AG04449 (cell line): Measurements from ENCODE around the gene GON4L.

Source experiments
- CTCF ChIA-PET: fragments of 350-600 bp; formaldehyde crosslinking; extraction: SDS; loops from one replicate; lab custom pipeline; 2021; ENCODE audit warnings: antibody characterized with exemption; lab: Yijun Ruan, JAX
- POLR2A ChIA-PET: fragments of 400-600, 350-600 bp; formaldehyde crosslinking; extraction: SDS; loops from one replicate; lab custom pipeline; 2020; ENCODE audit warnings: antibody characterized with exemption, inconsistent platforms; lab: Yijun Ruan, JAX
- DNase-seq: peaks from one replicate; pipeline ENCODE4 v3.0.0-alpha.2; 2010; ENCODE audit warnings: low read depth, low spot score
- H3K4me3 ChIP-seq: 2 replicates; pipeline ENCODE4 v1.5.1; 2011; ENCODE audit warnings: low read depth, mild to moderate bottlenecking, control low read depth, low read length
- CTCF ChIP-seq: IDR thresholded peaks from one replicate; pipeline ENCODE4 v1.5.1; 2011; ENCODE audit warnings: mild to moderate bottlenecking, moderate library complexity, low read length, control low read depth, inconsistent platforms; ENCODE audit not compliant: insufficient read depth; ENCODE audit errors: missing control alignments

Gene GON4L

GRCh38 chr1:155834296-155834926 lies 22.6 kb downstream of the GON4L start:
- no peak overlapping the region for H3K4me3 ChIP-seq
- peak; percentile 17 for DNase-seq
- ChIA-PET POLR2A (no interaction called here), CTCF (no interaction called here)
- no peak for TF ChIP-seq CTCF

- ChIA-PET POLR2A (no interaction called here), CTCF (no interaction called here)
- no peak for DNase-seq
- no peak for TF ChIP-seq CTCF
- H3K4me3 ChIP-seq = no peak overlapping the region
These were observed 23.2 kb downstream of the GON4L start for GRCh38 chr1:155833665-155834295.

GRCh38 chr1:155831279-155831976 lies 25.6 kb downstream of the GON4L start:
- H3K4me3 ChIP-seq = no peak overlapping the region
- DNase-seq = no peak
- TF ChIP-seq CTCF = no peak
- ChIA-PET CTCF (interaction anchor here (1.0 to 1.2 kb wide), 2 partner anchors 10 to 15 kb away, joined by 3 to 4 read pairs; no protein-coding TSS in a partner anchor), POLR2A (interaction anchor here (0.7 kb wide), 1 partner anchor 25 kb away, joined by 4 read pairs; no protein-coding TSS in a partner anchor)

- CTCF ChIA-PET = no interaction called here
- no peak for TF ChIP-seq CTCF
- DNase-seq = no peak
- POLR2A ChIA-PET = no interaction called here
- H3K4me3 ChIP-seq = no peak overlapping the region
These were observed 29.6 kb downstream of the GON4L start for GRCh38 chr1:155827450-155827849.

GRCh38 chr1:155816351-155816750 lies 40.7 kb downstream of the GON4L start:
- no peak for DNase-seq
- POLR2A ChIA-PET = interaction anchor here (0.5 kb wide), 1 partner anchor 9 kb away, joined by 3 read pairs; no protein-coding TSS in a partner anchor
- CTCF ChIA-PET = interaction anchor here (1.0 kb wide), 1 partner anchor 14 kb away, joined by 3 read pairs; no protein-coding TSS in a partner anchor
- H3K4me3 ChIP-seq = no peak overlapping the region
- TF ChIP-seq CTCF = no peak

- ChIA-PET CTCF (no interaction called here), POLR2A (no interaction called here)
- no peak for DNase-seq
- H3K4me3 ChIP-seq = no peak overlapping the region
- no peak for TF ChIP-seq CTCF
These were observed 43.3 kb downstream of the GON4L start for GRCh38 chr1:155813672-155814071.
